Measurements from ENCODE around the gene CPPED1.

The CPPED1 gene

GRCh38 chr16:12628536-12628935, 175.2 kb downstream of the CPPED1 start:
- DNase-seq = no peak
- intact Hi-C loops (cut with DNase I) = no loop called here

GRCh38 chr16:12627394-12627793, 176.3 kb downstream of the CPPED1 start:
- peak in 1 of 42 donors; percentile 13 for DNase-seq
- intact Hi-C loops (cut with DNase I) = no loop called here

- DNase-seq = peak in 1 of 42 donors; percentile 6
- intact Hi-C loops (cut with DNase I) = no loop called here
Measured at GRCh38 chr16:12626411-12626810, 177.3 kb downstream of the CPPED1 start.

GRCh38 chr16:12625716-12626115, 178.0 kb downstream of the CPPED1 start:
- DNase-seq = peak in 1 of 42 donors; percentile 2
- intact Hi-C loops (cut with DNase I) = no loop called here

GRCh38 chr16:12625068-12625467, 178.6 kb downstream of the CPPED1 start:
- intact Hi-C loops (cut with DNase I) = no loop called here
- peak in 41 of 42 donors; percentile 20 to 83 (median 57) for DNase-seq

GRCh38 chr16:12620150-12620549, 183.5 kb downstream of the CPPED1 start:
- DNase-seq = no peak
- intact Hi-C loops (cut with DNase I) = no loop called here

- intact Hi-C loops (cut with DNase I) = no loop called here
- DNase-seq = no peak
Measured at GRCh38 chr16:12618515-12618914, 185.2 kb downstream of the CPPED1 start.

- DNase-seq = no peak
- intact Hi-C loops (cut with DNase I) = no loop called here
Measured at GRCh38 chr16:12617401-12617819, 186.3 kb downstream of the CPPED1 start.

- intact Hi-C loops (cut with DNase I) = no loop called here
- DNase-seq = no peak
Measured at GRCh38 chr16:12614662-12615278, 188.9 kb downstream of the CPPED1 start.

- no peak for DNase-seq
- intact Hi-C loops (cut with DNase I) = no loop called here
Measured at GRCh38 chr16:12613992-12614661, 189.6 kb downstream of the CPPED1 start.

GRCh38 chr16:12613131-12613991, 190.3 kb downstream of the CPPED1 start:
- DNase-seq = no peak

GRCh38 chr16:12612598-12613101, 191.0 kb downstream of the CPPED1 start:
- intact Hi-C loops (cut with DNase I) = no loop called here
- DNase-seq = no peak

More at GRCh38 chr16:12613131-12613991, 190.3 kb downstream of the CPPED1 start:
- intact Hi-C loops (cut with DNase I) = no loop called here

GRCh38 chr16:12611916-12612597, 191.6 kb downstream of the CPPED1 start:
- no peak for DNase-seq
- intact Hi-C loops (cut with DNase I) = no loop called here

- intact Hi-C loops (cut with DNase I) = no loop called here
- no peak for DNase-seq
Measured at GRCh38 chr16:12611006-12611477, 192.6 kb downstream of the CPPED1 start.

GRCh38 chr16:12609937-12610699, 193.6 kb downstream of the CPPED1 start:
- peak in 1 of 42 donors; percentile 32 for DNase-seq
- intact Hi-C loops (cut with DNase I) = no loop called here
